Thyroid gland (tissue), 4 donors: ENCODE results near the gene DNAJC25. TPM values are rescaled to one million over a fixed set of nuclear protein-coding genes. Genes with fewer than 3 reads are reported as not detected.

Source experiments
- DNase-seq, 2 donors: peaks; one replicate each; pipeline ENCODE4 v3.0.0-alpha.2; 2019
- H3K27ac ChIP-seq, 3 donors: fragments of 200-600 bp; sonication (generic); 1 replicate in 2 of 3; 2 replicates in 1 of 3; pipeline ENCODE4 v1.5.1; 2016 to 2019; ENCODE audit warnings: mild to moderate bottlenecking in 1 of 3, moderate library complexity in 1 of 3
- H3K27me3 ChIP-seq: fragments of 200-600 bp; sonication (generic); one replicate; pipeline ENCODE4 v1.5.1; 2019
- H3K36me3 ChIP-seq, 2 donors: fragments of 200-600 bp; sonication (generic); one replicate each; pipeline ENCODE4 v1.5.1; 2016 to 2019
- H3K4me1 ChIP-seq, 2 donors: fragments of 200-600 bp; sonication (generic); one replicate each; pipeline ENCODE4 v1.5.1; 2017 to 2019
- H3K4me3 ChIP-seq, 3 donors: fragments of 200-600 bp; sonication (generic); replicated peaks in 1 of 3; 1 replicate in 2 of 3; 2 replicates in 1 of 3; pipeline ENCODE4 v1.5.1; 2016; ENCODE audit warnings: mild to moderate bottlenecking in 1 of 3
- H3K9me3 ChIP-seq: fragments of 200-600 bp; sonication (generic); one replicate; pipeline ENCODE4 v1.5.1; 2017
- POLR2A ChIP-seq, 2 donors: fragments of 450-650 bp; IDR thresholded peaks; one replicate each; pipeline ENCODE4 v1.6.1; 2017; ENCODE audit warnings: antibody characterized with exemption in 2 of 2, mild to moderate bottlenecking in 2 of 2, moderate library complexity in 1 of 2
- whole genome bisulfite sequencing, 2 donors: methylation state at CpG; one replicate each; pipeline ENCODE4 v1.1.5; 2017; 5-methylcytosine and 5-hydroxymethylcytosine counted together
- intact Hi-C: fragments of 100-400 bp; cut with DNase I; formaldehyde crosslinking; loops from one replicate; pipeline ENCODE4 v1.15.1; 2023
- total RNA-seq, 4 donors: library from RNA; depleted of rRNA; stranded (reverse); fragments of >200 nt; gene quantifications; one replicate each; pipeline ENCODE4 v1.2.3, GENCODE V29; 2016
- TF ChIP-seq, protein P1 (sequence below), 6 experiments: fragments of 200-600 bp in 3 of 6; fragments of 450-650 bp in 3 of 6; sonication (generic) in 3 of 6; IDR thresholded peaks; one replicate each; pipeline ENCODE4 v1.5.1; 2016 to 2019; ENCODE audit warnings: antibody characterized with exemption in 6 of 6, mild to moderate bottlenecking in 2 of 6, inconsistent platforms in 1 of 6, moderate library complexity in 1 of 6

The DNAJC25 gene
- total RNA-seq, 4 donors from 2014 or later: 6.0 to 15.2 (median 10.8) TPM

DNA sequence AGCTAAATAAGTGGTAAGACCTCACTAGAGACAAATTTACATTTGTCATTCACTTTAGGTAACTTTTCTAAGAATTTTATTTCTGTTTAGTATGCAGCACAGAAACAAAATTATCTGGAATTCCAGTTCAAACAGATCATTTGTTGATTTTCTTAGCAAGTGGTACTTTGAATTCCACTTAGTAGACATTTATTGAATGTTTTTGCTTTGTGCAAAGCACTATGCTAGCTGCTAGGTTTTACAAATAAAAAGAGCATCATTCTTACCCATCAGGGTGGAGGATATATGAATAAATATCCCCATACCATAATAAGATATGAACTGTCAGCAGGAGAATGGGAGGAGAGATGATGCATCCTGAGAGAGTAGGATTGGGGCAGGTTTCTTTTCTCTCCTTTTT lies 65.7 kb downstream of the DNAJC25 start:
- TF ChIP-seq POLR2A (IDR thresholded peaks at IDR 0.05): no peak
- TF ChIP-seq, protein P1, sequence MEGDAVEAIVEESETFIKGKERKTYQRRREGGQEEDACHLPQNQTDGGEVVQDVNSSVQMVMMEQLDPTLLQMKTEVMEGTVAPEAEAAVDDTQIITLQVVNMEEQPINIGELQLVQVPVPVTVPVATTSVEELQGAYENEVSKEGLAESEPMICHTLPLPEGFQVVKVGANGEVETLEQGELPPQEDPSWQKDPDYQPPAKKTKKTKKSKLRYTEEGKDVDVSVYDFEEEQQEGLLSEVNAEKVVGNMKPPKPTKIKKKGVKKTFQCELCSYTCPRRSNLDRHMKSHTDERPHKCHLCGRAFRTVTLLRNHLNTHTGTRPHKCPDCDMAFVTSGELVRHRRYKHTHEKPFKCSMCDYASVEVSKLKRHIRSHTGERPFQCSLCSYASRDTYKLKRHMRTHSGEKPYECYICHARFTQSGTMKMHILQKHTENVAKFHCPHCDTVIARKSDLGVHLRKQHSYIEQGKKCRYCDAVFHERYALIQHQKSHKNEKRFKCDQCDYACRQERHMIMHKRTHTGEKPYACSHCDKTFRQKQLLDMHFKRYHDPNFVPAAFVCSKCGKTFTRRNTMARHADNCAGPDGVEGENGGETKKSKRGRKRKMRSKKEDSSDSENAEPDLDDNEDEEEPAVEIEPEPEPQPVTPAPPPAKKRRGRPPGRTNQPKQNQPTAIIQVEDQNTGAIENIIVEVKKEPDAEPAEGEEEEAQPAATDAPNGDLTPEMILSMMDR (IDR thresholded peaks at IDR 0.05): no peak

DNA sequence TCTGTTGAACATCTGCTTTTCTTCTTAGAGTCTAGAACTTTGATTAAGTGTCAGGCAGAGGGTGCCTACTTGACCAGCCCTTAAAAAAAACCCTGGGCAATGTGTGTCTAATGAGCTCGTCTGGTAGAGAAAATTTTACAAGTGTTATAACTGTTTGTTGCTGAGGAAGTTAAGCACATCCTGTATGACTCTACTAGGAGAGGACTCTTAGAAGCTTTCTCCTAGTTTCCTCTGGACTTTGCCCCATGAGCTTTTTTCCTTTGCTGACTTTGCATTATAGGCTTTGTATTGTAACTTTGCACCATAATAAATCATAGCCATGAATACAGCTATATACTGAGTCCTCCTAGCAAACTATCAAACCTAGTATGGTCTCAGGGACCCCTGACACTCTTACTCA lies 69.6 kb downstream of the DNAJC25 start:
- Histone ChIP-seq H3K4me1 (no peaks in the 10 kb centered on the region), H3K27me3 (no peaks in the 10 kb centered on the region), H3K4me3 (no peak overlapping the region), H3K36me3 (no peaks in the 10 kb centered on the region), H3K9me3 (no peaks in the 10 kb centered on the region), H3K27ac (no peak overlapping the region)
- 72% methylated on average over 1 of the region's 1 CpG for WGBS, 2 donors
- DNase-seq: no peak
- intact Hi-C loops: no loop called here
- no peak for TF ChIP-seq POLR2A (IDR thresholded peaks at IDR 0.05)
- TF ChIP-seq, protein P1 (IDR thresholded peaks at IDR 0.05): no peak

More for the DNA sequence above, 65.7 kb downstream of the DNAJC25 start:
- Histone ChIP-seq H3K4me3 (no peak overlapping the region), H3K4me1 (no peaks in the 10 kb centered on the region), H3K36me3 (no peaks in the 10 kb centered on the region), H3K27me3 (no peaks in the 10 kb centered on the region), H3K9me3 (no peaks in the 10 kb centered on the region), H3K27ac (no peak overlapping the region)
- no peak for DNase-seq
- intact Hi-C loops: loop anchor here (10.0 kb wide), 1 partner anchor 92 kb away; no protein-coding TSS in a partner anchor

Other genes with a start within 250 kb of the DNAJC25 start
- gene ECPAS, start 147.0 kb upstream of the DNAJC25 start, total RNA-seq: 100 to 1,000 TPM in 1 of 4 donors, 10 to 100 TPM in 3; 78.1 to 128 (median 81.5) TPM
- 10 to 100 TPM; 26.2 to 82.4 (median 36.0) TPM for gene ZNF483, start 106.2 kb upstream of the DNAJC25 start, total RNA-seq
- 10 to 100 TPM; 27.7 to 64.3 (median 39.4) TPM for gene PTGR1, start 31.7 kb upstream of the DNAJC25 start, total RNA-seq
- gene GNG10, start 30.3 kb downstream of the DNAJC25 start, total RNA-seq: 10 to 100 TPM; 44.8 to 57.3 (median 53.5) TPM
- under 1 TPM in 1 of 4 donors, not detected in 3; 0.13 TPM for gene SHOC1, start 163.6 kb downstream of the DNAJC25 start, total RNA-seq